ENCODE measurements around the gene ANLN. TPM values are rescaled to one million over a fixed set of nuclear protein-coding genes. Genes with fewer than 3 reads are reported as not detected.
A peak's percentile ranks its signal among the peaks of the same experiment; 100 is the strongest.

The ANLN gene
- total RNA-seq, 2 donors from 2014 or later, result 0.78 to 1.6 TPM

- Histone ChIP-seq H3K9me3 (no peaks in the 10 kb centered on the region), H3K27me3 (no peaks in the 10 kb centered on the region), H3K27ac (peak overlapping the region in 2 of 4 donors; percentile 75 to 89), H3K4me3 (peak overlapping the region; percentile 52 to 63), H3K36me3 (replicated peaks in 1 of 2; ENCODE audit: insufficient read depth in 1 of 2, low read depth in 2 of 2) (no peaks in the 10 kb centered on the region), H3K4me1 (peaks cover 23% of the 10 kb centered on the region)
- DNase-seq (peak; percentile 65 to 75 (median 68)), ATAC-seq (peak; percentile 58)
- intact Hi-C loops (cut with DNase I), result no loop called here
- WGBS, 2 donors, result 2 to 3% methylated on average over 23 to 26 of the region's 26 CpGs
- TF ChIP-seq POLR2A (IDR thresholded peaks at IDR 0.05) (no peak), CTCF (IDR thresholded peaks at IDR 0.05) (peak in 1 of 7 experiments; percentile 10)
These were observed 783 bp downstream of the ANLN start for GRCh38 chr7:36390199-36391090.

- Histone ChIP-seq H3K36me3 (replicated peaks in 1 of 2; ENCODE audit: insufficient read depth in 1 of 2, low read depth in 2 of 2) (no peaks in the 10 kb centered on the region), H3K4me3 (no peak overlapping the region), H3K9me3 (no peaks in the 10 kb centered on the region), H3K27ac (no peak overlapping the region), H3K4me1 (peaks cover 23% of the 10 kb centered on the region), H3K27me3 (no peaks in the 10 kb centered on the region)
- TF ChIP-seq CTCF (IDR thresholded peaks at IDR 0.05) (no peak), POLR2A (IDR thresholded peaks at IDR 0.05) (no peak)
- DNase-seq (no peak), ATAC-seq (no peak)
- WGBS, 2 donors, result 45 to 57% methylated on average over 10 of the region's 10 CpGs
- intact Hi-C loops (cut with DNase I), result no loop called here
These were observed 2.0 kb downstream of the ANLN start for GRCh38 chr7:36391436-36392198.

- no peak for ATAC-seq
- intact Hi-C loops (cut with DNase I), result no loop called here
- no peak for DNase-seq
- H3K4me3 ChIP-seq, result no peak overlapping the region
- no peak overlapping the region for H3K27ac ChIP-seq
- TF ChIP-seq POLR2A (IDR thresholded peaks at IDR 0.05), result no peak
- no peak for TF ChIP-seq CTCF (IDR thresholded peaks at IDR 0.05)
- H3K4me1 ChIP-seq, result peaks cover 16% of the 10 kb centered on the region
- no peaks in the 10 kb centered on the region for H3K27me3 ChIP-seq
- WGBS, 2 donors, result 50 to 83% methylated on average over 1 of the region's 1 CpG
- no peaks in the 10 kb centered on the region for H3K9me3 ChIP-seq
- no peaks in the 10 kb centered on the region for H3K36me3 ChIP-seq (replicated peaks in 1 of 2; ENCODE audit: insufficient read depth in 1 of 2, low read depth in 2 of 2)
These were observed 4.2 kb downstream of the ANLN start for GRCh38 chr7:36393826-36394225.

- Histone ChIP-seq H3K36me3 (replicated peaks in 1 of 2; ENCODE audit: insufficient read depth in 1 of 2, low read depth in 2 of 2) (no peaks in the 10 kb centered on the region), H3K4me3 (no peak overlapping the region), H3K27me3 (no peaks in the 10 kb centered on the region), H3K9me3 (no peaks in the 10 kb centered on the region), H3K4me1 (peaks cover 5% of the 10 kb centered on the region), H3K27ac (no peak overlapping the region)
- no peak for ATAC-seq
- 100% methylated on average over 1 of the region's 1 CpG for WGBS, 2 donors
- TF ChIP-seq POLR2A (IDR thresholded peaks at IDR 0.05) (no peak), CTCF (IDR thresholded peaks at IDR 0.05) (no peak)
- intact Hi-C loops (cut with DNase I), result no loop called here
- DNase-seq, result no peak
These were observed 5.7 kb downstream of the ANLN start for GRCh38 chr7:36395171-36395894.

All from body of pancreas (tissue), 4 donors.